Adipocyte (in vitro differentiated cells): ENCODE measurements around the gene RMDN2.
"Not testable (repeated sequence)": the region's sequence is repeated elsewhere in the genome, so short reads cannot be mapped to it uniquely, and the experiment has no call there.

ENCODE experiments used
- DNase-seq: peaks from one replicate; pipeline ENCODE4 v3.0.0-alpha.2; 2015; ENCODE audit warnings: low read depth
- H3K27me3 ChIP-seq: replicated peaks from 2 replicates; pipeline ENCODE4 v1.7.0; 2013; ENCODE audit warnings: mild to moderate bottlenecking, low read length, moderate library complexity; ENCODE audit not compliant: control insufficient read depth, insufficient read depth
- H3K36me3 ChIP-seq: 2 replicates; pipeline ENCODE4 v1.7.0; 2013; ENCODE audit warnings: low read length, mild to moderate bottlenecking, moderate library complexity; ENCODE audit not compliant: control insufficient read depth, insufficient read depth, severe bottlenecking
- H3K4me1 ChIP-seq: 2 replicates; pipeline ENCODE4 v1.7.0; 2013; ENCODE audit warnings: mild to moderate bottlenecking, low read length, moderate library complexity; ENCODE audit not compliant: control insufficient read depth, insufficient read depth
- H3K4me3 ChIP-seq: 2 replicates; pipeline ENCODE4 v1.7.0; 2013; ENCODE audit warnings: mild to moderate bottlenecking, low read length, moderate library complexity
- H3K9ac ChIP-seq: 2 replicates; pipeline ENCODE4 v1.7.0; 2013; ENCODE audit warnings: mild to moderate bottlenecking, low read length, moderate library complexity
- H3K9me3 ChIP-seq: 2 replicates; pipeline ENCODE4 v1.7.0; 2013; ENCODE audit warnings: mild to moderate bottlenecking, low read length, moderate library complexity; ENCODE audit not compliant: control insufficient read depth

Gene RMDN2

DNA sequence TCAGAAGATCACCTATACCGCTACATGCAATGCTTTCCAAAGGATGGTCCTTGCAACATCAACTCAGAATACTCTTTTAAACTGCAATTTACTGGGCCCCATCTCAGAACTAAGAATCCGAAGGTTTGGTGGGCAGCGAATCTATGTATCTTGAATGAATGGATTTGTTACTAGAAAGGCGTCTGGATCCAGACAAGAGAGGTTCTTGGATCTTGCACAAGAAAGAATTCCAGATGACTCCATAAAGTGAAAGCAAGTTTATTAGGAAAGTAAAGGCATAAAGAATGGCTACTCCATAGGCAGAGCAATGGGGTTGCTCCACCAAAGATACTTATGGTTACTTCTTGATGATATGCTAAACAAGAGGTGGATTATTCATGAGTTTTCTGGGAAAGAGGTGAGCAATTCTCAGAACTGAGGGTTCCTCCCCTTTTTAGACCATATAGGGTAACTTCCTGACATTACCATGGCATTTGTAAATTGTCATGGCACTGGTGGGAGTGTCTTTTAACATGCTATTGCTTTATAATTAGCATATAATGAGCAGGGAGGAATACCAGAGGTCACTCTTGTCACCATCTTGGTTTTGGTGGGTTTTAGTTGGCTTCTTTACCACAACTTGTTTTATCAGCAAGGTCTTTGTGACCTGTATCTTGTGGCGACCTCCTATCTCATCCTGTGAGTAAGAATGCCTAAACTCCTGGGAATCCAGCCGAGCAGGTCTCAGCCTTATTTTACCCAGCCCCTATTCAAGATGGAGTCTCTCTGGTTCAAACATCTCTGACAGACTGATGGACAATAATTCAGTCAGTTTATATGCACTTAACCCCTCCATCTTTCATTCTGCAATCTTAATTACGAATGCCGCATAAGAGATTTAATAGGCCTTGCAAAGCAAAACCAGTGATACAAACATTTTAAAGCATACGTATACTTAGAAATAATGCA is 7.5 kb upstream of the RMDN2 start:
- H3K36me3 ChIP-seq: no peaks in the 10 kb centered on the region
- H3K4me3 ChIP-seq: peak overlapping the region; percentile 40
- no peaks in the 10 kb centered on the region for H3K9me3 ChIP-seq
- H3K27me3 ChIP-seq: no peaks in the 10 kb centered on the region
- peaks cover 36% of the 10 kb centered on the region for H3K4me1 ChIP-seq
- peak overlapping the region; percentile 55 for H3K9ac ChIP-seq
- DNase-seq: no peak

DNA sequence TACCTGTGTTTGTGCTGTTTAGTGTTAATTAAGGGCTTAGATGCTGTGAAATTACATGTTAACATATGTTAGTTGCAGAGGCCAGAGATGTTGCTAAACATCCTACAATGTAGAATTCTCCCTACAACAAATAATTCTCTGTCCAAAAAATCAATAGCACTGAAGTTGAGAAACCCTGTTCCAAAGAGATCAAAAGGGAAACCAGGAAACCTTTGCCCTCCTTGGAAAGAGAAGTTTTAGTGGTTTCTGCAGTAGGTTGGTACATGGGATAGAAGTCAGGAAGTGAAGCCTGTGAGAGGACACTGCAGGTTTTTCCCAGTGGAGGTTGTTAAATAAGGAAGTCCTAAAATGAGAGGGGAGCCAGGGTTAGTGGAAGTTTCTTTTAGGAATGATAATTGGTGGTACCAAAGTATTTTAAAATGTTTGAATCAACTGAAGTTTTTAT is 6.3 kb upstream of the RMDN2 start:
- Histone ChIP-seq H3K9ac (no peak overlapping the region), H3K4me1 (peaks cover 36% of the 10 kb centered on the region), H3K9me3 (no peaks in the 10 kb centered on the region), H3K36me3 (no peaks in the 10 kb centered on the region), H3K4me3 (no peak overlapping the region), H3K27me3 (no peaks in the 10 kb centered on the region)
- no peak for DNase-seq

DNA sequence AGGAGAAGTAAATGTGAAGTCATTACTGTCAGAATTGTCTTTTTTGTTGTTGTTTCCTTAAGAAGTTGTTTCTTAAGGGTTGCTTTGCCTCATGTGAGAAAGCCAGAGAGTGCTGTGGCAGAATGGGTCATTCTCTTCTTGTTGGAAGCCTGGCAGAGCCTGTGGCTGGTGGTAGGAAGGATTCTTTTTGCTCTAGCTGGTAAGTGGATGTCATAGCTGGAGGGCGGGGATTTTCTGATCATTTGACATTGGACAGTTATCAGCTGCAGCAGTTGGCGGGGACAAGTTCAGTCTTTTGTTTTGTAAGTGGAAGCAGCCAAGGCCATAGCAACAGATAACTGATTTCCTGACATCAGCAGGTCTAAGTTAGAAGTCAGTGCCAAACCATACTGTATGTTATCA is 5.5 kb upstream of the RMDN2 start:
- Histone ChIP-seq H3K4me3 (no peak overlapping the region), H3K4me1 (peaks cover 42% of the 10 kb centered on the region), H3K27me3 (no peaks in the 10 kb centered on the region), H3K9ac (no peak overlapping the region), H3K9me3 (no peaks in the 10 kb centered on the region), H3K36me3 (no peaks in the 10 kb centered on the region)
- no peak for DNase-seq

DNA sequence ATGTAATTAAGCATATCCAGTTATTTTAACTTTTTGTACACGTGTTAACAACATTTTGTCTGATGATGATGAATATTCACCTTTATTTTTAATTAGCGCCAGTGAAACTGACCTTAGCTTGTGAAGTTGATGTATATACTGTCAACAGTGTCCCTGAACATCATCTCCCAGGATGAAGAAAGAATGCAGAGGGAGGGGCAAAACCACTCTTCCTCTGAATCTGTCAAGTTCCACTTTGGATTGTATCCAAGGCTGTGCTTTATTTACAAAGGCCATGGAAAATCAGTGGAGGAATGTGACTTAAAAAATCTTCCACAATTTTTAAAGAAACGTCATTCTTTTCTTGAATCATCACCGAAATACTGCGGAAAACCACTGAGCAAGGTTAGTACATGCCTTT is 4.5 kb upstream of the RMDN2 start:
- Histone ChIP-seq H3K36me3 (no peaks in the 10 kb centered on the region), H3K4me1 (peaks cover 42% of the 10 kb centered on the region), H3K9ac (no peak overlapping the region), H3K4me3 (no peak overlapping the region), H3K9me3 (no peaks in the 10 kb centered on the region), H3K27me3 (no peaks in the 10 kb centered on the region)
- peak; percentile 14 for DNase-seq

DNA sequence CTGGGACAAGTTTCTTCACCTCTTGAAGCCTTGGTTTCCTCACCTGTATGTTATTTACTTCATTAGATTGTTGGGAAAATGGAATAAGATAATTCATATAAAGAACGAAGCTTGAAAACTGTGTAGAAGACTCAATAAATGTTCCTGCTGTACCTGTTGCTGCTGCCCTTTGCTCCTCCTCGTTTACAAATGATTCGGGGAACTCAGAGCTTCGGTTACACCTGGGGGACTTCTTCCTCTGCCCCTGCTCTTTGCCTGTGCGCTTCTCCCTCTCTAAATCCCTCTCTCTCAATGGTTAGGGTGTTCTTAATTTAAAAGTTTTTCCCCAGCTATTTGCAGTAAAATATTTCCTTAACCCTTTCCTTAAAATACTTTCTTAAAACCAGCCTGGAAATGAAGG is 3.3 kb upstream of the RMDN2 start:
- Histone ChIP-seq H3K36me3 (no peaks in the 10 kb centered on the region), H3K9me3 (no peaks in the 10 kb centered on the region), H3K9ac (no peak overlapping the region), H3K4me3 (no peak overlapping the region), H3K27me3 (no peaks in the 10 kb centered on the region), H3K4me1 (peaks cover 41% of the 10 kb centered on the region)
- DNase-seq: no peak

DNA sequence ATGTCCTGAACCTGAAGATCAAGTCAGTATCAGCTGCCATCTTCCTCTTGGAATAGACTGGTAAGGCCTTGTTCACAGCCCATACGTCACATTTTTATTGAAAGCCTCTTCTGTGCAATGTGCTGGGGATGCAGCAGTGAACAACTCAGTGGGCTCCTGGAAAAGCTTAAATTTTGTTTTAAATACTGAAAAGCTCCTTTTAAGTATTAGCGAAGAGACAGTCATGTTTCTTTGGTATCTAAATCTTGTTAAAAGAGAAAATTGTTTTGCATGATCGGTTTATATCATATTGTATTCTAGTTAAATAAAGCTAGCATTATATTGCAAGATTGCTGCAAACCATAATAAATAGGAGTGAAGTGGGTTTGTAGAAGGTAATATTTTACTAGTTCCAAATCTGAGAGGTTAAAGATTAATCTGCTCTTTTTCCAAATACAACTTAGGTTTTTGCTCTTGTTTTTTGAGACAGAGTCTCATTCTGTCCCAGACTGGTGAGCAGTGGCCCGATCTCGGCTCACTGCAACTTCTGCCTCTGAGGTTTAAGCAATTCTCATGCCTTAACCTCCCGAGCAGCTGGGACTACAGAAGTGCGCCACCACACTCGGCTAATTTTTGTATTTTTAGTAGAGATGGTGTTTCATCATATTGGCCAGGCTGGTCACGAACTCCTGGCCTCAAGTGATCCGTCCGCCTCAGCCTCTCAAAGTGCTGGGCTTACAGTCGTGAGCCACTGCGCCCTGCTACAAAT is 1.6 kb upstream of the RMDN2 start:
- Histone ChIP-seq H3K4me3 (no peak overlapping the region), H3K27me3 (no peaks in the 10 kb centered on the region)

DNA sequence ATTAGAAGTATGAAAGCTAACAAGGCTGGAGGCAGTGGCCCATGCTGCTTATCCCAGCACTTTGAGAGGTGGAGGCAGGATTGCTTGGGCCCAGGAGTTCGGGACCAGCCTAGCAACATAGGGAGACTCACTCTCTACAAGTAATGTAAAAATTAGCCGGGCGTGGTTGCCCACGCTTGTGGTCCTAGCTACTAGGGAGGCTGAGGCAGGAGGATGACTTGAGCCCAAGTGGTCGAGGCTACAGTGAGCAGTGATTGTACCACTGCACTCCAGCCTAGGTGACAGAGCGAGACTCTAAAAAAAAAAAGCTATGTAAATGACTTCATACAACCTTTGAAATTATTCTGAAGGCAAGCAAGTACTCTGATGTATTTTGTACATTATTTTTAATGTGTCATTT is 1.5 kb downstream of the RMDN2 start:
- H3K9ac ChIP-seq: peak overlapping the region; percentile 95
- peaks cover 18% of the 10 kb centered on the region for H3K4me1 ChIP-seq
- H3K4me3 ChIP-seq: peak overlapping the region; percentile 95
- peaks cover 6% of the 10 kb centered on the region for H3K36me3 ChIP-seq
- H3K9me3 ChIP-seq: no peaks in the 10 kb centered on the region
- no peak for DNase-seq
- no peaks in the 10 kb centered on the region for H3K27me3 ChIP-seq

More for the DNA sequence above, 1.6 kb upstream of the RMDN2 start:
- no peak for DNase-seq
- Histone ChIP-seq H3K36me3 (no peaks in the 10 kb centered on the region), H3K4me1 (peaks cover 30% of the 10 kb centered on the region), H3K9ac (no peak overlapping the region), H3K9me3 (no peaks in the 10 kb centered on the region)

DNA sequence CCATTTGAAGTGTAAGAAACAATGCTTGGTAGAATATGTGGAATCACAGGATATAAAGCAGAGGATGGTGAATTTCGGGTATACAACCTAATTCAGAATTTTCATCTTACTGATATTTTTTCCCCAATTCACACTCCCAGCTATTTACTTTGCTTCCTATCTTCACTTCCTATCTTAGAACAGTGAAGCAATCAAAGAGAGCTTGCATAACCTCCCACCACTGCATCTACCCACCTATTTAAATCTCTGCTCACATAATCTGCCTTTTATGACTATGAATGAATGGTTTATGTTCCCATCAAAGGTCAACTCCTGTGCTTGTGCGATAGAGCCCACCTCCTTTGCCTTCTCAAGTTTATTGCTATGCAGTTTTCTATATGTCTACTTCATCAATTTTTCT is 3.3 kb downstream of the RMDN2 start:
- Histone ChIP-seq H3K27me3 (no peaks in the 10 kb centered on the region), H3K4me1 (peaks cover 18% of the 10 kb centered on the region), H3K36me3 (peaks cover 6% of the 10 kb centered on the region), H3K9me3 (no peaks in the 10 kb centered on the region), H3K4me3 (no peak overlapping the region), H3K9ac (no peak overlapping the region)
- peak; percentile 42 for DNase-seq

DNA sequence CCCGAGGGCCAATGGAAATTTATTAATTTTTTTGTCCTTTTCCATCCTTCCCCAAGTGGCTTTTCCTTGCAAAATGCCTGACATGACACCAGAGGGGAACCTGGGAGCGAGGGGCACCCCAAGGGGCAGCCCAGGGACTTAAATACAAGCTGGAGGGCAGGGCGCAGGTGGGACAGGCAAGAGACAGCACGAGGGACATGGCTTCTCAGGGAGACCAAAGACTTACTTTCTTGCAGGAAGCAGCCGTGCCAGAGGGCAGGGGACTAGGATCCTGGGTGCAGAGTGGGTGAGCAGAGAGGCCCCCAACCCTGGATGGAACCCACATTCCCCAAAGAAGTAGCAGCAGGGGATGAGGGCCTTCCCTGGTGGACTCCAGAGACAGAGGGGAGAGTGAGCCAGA is 5.3 kb downstream of the RMDN2 start:
- H3K36me3 ChIP-seq, H3K9me3 ChIP-seq, H3K4me3 ChIP-seq, DNase-seq, H3K27me3 ChIP-seq, H3K9ac ChIP-seq: not testable (repeated sequence)
- H3K4me1 ChIP-seq: peaks cover 21% of the 10 kb centered on the region

DNA sequence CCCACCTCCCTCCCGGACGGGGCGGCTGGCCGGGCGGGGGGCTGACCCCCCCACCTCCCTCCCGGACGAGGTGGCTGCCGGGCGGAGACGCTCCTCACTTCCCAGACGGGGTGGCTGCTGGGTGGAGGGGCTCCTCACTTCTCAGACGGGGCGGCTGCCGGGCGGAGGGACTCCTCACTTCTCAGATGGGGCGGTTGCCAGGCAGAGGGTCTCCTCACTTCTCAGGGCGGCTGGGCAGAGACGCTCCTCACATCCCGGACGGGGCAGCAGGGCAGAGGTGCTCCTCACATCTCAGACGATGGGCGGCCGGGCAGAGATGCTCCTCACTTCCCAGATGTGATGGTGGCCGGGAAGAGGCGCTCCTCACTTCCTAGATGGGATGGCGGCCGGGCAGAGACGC is 7.8 kb downstream of the RMDN2 start:
- H3K27me3 ChIP-seq, DNase-seq, H3K9me3 ChIP-seq, H3K4me3 ChIP-seq, H3K9ac ChIP-seq, H3K36me3 ChIP-seq: not testable (repeated sequence)
- peaks cover 14% of the 10 kb centered on the region for H3K4me1 ChIP-seq
